GM18951 (cell line): ENCODE results near the gene KRT6B.

Experiments
- POLR2A ChIP-seq: IDR thresholded peaks from 4 replicates; pipeline ENCODE4 v1.6.1; 2011; ENCODE audit warnings: mild to moderate bottlenecking; ENCODE audit not compliant: insufficient read length, insufficient read depth; ENCODE audit errors: extremely low read depth
- in situ Hi-C: fragments of 300-500 bp; cut with MboI; formaldehyde crosslinking; loops from one replicate; pipeline ENCODE4 v1.12.0; 2022; ENCODE audit warnings: low sequenced_read_pairs, mixed read lengths, inconsistent platforms; ENCODE audit not compliant: unreplicated experiment

The KRT6B gene

DNA sequence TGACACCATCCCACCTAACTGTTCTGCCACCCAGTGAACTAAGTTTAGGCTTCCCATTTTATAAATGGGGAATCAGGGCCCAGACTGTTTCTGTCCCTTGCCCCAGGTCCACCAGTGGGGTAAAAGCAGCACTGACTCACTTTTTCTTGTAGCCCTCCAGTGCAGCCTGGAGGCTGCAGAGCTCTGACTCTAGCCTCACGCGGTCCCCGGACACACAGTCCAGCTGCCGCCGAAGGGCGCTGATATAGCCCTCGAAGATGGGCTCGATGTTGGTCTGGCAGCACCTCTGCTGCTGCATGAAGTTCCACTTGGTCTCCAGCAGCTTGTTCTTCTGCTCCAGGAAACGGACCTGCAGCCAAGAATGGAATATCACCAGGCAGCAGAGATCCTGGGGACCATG lies 48.4 kb downstream of the KRT6B start:
- TF ChIP-seq POLR2A: no peak
- in situ Hi-C loops: no loop called here

- in situ Hi-C loops: no loop called here
- no peak for TF ChIP-seq POLR2A
Measured at GRCh38 chr12:52402873-52403540, 48.9 kb downstream of the KRT6B start.

GRCh38 chr12:52402377-52402776 lies 49.6 kb downstream of the KRT6B start:
- in situ Hi-C loops: no loop called here
- no peak for TF ChIP-seq POLR2A

- in situ Hi-C loops: no loop called here
- no peak for TF ChIP-seq POLR2A
Measured at GRCh38 chr12:52401926-52402325, 50.0 kb downstream of the KRT6B start.

DNA sequence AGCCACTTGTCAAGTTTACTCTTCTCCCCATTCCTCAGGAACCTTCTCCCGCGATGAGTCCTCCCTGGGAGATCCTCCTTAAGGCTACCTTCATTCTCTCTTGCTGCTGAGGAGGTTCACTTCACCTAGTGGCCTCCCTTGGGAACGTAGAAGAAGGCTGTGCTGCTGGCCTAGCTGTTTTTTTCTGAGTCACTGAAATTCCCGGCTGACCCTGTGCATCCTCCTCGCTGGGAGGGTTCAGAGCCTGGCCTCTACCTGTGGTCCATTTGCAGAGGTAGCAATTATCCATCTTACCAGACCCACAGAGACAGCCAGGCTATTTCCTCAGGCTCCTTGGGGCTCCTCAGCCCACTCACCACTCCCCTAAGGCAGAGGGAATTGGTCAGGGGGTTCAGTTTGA lies 50.4 kb downstream of the KRT6B start:
- in situ Hi-C loops: no loop called here
- no peak for TF ChIP-seq POLR2A

DNA sequence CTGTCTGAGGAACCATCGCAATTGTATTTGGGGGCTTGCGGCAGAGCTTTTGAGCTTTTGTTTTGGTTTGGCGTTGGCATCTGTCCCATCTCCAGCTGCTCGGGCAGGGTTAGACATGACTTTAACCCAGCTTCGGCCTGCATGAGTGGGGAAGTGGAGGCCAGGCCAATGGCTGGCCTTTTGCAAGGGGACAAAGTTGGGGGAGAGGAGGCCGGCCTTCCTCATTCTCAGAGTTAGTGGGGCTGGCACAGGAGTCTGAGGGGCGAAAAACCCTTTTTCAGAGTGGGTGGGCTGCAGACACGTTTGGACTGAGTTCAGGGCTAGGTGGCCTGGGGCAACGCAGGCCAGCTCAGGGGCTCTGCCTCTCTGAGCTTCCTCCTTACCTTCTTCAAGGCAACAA lies 51.0 kb downstream of the KRT6B start:
- TF ChIP-seq POLR2A: no peak
- in situ Hi-C loops: no loop called here

GRCh38 chr12:52399756-52400155 lies 52.2 kb downstream of the KRT6B start:
- in situ Hi-C loops: no loop called here

GRCh38 chr12:52398176-52398575 lies 53.8 kb downstream of the KRT6B start:
- TF ChIP-seq POLR2A: no peak
- in situ Hi-C loops: no loop called here

More at GRCh38 chr12:52399756-52400155, 52.2 kb downstream of the KRT6B start:
- TF ChIP-seq POLR2A: no peak

DNA sequence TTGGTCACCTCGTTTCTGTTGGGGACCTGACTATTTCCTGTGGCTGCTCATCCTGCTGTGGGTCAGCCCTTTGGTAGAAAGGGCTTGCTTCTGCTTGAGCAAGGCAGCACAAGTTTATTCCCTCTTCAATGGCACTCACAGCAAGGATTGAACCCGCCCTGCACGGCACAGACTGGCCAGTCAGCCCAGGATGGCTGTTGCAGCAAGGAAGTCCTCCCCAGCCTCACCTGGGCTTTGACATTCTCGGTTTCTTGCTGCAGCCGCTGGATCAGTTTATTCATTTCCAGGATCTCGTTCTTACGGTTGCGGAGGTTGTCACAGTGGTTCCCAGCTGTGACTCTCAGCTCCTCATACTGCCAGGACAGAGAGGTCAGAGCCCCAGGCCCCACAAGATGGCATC lies 55.3 kb downstream of the KRT6B start:
- TF ChIP-seq POLR2A: no peak
- in situ Hi-C loops: no loop called here
